NCI-H526 (cell line): Measurements from ENCODE around the gene GPR61.

Experiments
- DNase-seq, 2 experiments: peaks; one replicate each; lab custom pipeline; 2025; lab: John Stamatoyannopoulos, UW

Gene GPR61

GRCh38 chr1:109570414-109570813, 30.7 kb downstream of the GPR61 start:
- no peak for DNase-seq

- no peak for DNase-seq
Measured at GRCh38 chr1:109573785-109574184, 34.1 kb downstream of the GPR61 start.

DNA sequence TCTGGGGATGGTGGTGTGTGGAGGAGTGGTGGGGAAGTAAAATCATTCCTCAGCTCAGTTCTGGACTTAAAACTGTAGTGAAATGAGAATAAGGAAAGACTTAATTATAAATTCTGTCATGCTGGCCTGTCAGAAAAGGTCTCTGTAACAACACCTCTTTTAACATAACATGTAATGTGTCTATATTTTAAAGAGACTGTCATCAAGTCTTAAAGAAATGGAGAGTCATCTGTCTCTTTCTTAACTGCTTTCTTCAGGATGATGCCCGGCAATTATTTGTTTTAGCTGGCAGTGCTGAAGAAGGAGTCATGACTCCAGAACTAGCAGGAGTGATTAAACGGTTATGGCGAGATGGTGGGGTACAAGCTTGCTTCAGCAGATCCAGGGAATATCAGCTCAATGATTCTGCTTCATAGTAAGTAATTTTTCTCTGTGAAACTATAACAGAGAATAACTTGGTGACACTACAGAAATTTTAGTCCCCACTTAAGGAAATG, 39.3 kb downstream of the GPR61 start:
- DNase-seq = no peak

DNA sequence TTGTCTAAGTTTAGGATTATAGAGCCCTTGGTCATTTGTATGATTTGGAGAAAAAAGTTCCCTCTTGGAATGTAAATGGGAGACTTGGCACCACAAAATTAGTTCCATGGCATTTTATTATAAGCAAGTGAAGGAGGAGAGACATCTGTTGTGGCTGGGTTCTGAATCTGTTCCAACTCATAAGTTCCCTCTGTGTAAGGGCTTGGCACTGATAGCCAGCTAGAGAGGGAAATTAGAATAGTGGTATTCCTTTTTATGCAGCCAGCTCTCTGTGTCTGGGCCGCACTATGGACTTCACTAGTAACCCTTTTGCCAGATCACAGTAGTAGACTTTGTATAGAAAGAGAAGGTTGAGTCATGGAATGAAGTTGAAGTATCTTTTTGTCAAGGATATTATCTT, 39.8 kb downstream of the GPR61 start:
- DNase-seq = no peak

- DNase-seq = no peak
Measured at GRCh38 chr1:109582021-109582420, 42.3 kb downstream of the GPR61 start.

GRCh38 chr1:109584766-109585165, 45.1 kb downstream of the GPR61 start:
- DNase-seq = no peak

- no peak for DNase-seq
Measured at GRCh38 chr1:109586055-109586454, 46.4 kb downstream of the GPR61 start.

GRCh38 chr1:109589177-109589576, 49.5 kb downstream of the GPR61 start:
- no peak for DNase-seq

DNA sequence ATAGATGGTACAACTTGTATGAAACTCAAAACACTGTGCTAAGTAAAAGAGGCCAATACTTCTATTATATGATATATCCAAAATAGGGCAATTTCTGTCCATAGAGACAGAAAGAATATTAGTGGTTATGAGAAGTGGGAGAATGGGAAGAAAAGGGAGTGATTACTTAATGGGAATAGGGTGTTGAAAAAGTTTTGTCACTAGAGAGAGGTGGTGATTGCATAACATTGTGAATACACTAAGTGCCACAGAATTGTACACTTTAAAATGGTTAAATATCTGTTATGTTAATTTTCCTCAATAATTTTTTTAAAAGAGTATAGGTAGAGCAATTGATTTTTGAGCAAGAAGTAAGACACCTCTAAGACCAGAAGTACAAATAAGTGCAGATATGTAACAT, 50.0 kb downstream of the GPR61 start:
- no peak for DNase-seq

GRCh38 chr1:109592916-109593315, 53.2 kb downstream of the GPR61 start:
- DNase-seq = no peak

DNA sequence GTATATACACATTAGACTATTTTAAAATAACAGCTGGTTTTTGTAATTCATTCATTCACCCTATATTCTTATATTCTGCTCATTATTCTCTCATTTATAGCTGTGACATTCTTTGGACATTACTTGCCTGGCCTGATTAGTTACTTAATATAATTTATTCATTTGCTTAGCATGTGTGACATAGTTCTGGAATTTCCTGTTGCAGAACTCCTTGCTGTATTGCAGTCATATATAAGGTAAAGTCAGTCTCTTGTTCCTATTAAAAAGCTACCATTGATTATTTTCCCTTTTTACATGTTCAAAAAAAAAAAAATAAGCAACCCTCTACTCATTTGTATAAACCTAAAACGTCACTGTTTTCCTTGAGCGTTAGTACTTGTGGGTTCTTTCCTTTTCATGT, 55.9 kb downstream of the GPR61 start:
- no peak for DNase-seq
